Measurements from ENCODE around the gene TTC7B.

The TTC7B gene

GRCh38 chr14:90521084-90521929, 294.9 kb downstream of the TTC7B start:
- FAIRE-seq: no peak

- no peak for FAIRE-seq
These were observed 295.9 kb downstream of the TTC7B start for GRCh38 chr14:90520326-90520725.

- FAIRE-seq: no peak
These were observed 296.8 kb downstream of the TTC7B start for GRCh38 chr14:90519262-90519920.

GRCh38 chr14:90518941-90519256, 297.3 kb downstream of the TTC7B start:
- no peak for FAIRE-seq

GRCh38 chr14:90518069-90518940, 297.9 kb downstream of the TTC7B start:
- FAIRE-seq: no peak

- no peak for FAIRE-seq
These were observed 299.0 kb downstream of the TTC7B start for GRCh38 chr14:90517076-90517841.

DNA sequence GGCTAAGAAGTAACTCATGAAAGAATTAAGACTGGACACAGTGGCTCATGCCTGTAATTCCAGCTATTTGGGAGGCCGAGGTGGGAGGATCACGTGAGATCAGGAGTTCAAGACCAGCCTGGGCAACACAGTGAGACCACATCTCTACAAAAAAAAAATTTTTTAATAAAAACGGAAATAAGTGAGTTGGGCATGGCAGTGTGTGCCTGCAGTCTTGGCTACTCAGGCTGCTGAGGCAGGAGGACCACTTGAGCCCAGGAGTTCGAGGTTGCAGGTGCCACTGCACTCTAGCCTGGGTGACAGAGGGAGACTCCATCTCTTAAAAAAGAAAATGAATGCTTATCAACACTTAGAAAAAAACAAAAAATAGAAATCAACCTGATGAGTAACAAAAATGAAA, 301.7 kb downstream of the TTC7B start:
- no peak for FAIRE-seq

GRCh38 chr14:90514015-90514398, 302.2 kb downstream of the TTC7B start:
- no peak for FAIRE-seq

DNA sequence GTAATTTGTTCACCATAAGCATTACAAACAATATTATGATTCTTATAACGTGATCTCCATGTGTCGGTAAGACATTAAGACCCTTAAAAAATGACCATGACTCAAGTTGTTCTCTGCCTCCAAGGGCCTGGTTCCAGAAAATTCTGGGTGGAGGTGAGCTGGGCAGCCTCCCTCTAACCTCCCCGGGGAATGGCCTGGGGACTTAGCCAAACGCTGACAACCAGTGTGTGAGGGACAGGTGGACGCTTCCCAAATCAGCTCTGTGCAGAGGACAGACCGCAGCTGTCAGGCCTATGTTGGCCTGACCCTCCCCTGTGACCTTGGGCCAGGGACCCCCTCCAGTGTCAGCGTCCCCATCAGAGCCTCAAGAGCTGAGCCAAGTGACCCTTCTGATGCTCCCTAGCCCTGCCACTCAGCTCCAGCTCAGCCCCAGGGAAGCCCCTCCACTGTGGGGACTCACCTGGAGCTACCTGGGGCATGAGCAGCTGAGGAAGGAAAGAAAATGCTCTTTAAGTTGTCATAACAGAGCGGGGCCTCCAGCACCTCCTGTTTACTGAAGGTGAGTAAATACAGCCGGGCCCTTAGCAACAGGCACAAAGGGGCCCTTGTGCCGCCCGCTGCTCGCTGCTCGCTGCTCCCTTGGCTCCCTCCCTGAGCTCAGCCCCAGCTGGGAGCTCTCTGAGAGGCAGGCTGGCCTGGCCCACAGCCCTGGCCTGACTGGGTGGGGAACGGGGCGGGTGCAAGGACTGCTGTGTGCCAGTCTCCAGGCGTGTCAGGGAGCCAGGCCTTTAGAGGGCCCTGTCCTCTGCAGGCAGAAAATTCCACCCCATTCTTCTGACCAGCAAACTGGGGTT, 302.8 kb downstream of the TTC7B start:
- FAIRE-seq: no peak

GRCh38 chr14:90512329-90512991, 303.8 kb downstream of the TTC7B start:
- no peak for FAIRE-seq

DNA sequence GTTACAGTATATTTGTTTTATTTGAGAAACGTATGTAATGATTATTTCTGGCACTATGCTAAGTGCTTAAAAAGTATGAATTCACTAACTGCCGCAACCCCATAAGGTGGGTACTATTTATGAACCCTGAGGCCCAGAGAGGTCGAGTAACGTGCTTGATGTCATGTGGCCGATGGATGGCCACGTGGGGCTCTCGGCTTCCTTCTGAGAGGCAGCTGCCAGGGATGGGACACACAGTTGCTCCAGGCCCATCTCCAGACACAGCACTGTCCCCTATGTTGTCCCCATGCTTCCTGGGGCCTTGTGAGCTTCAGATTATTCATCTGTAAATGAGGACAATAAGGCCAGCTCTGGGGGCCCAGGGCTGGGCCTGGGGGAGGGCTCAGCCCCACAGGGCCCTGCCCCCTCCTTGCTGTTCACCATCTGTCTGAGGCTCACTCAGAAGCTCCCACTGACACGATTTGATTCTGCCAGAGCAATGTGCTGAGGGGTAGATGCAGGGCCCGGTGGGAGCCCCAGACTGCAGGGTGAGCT, 304.4 kb downstream of the TTC7B start:
- FAIRE-seq: no peak

GRCh38 chr14:90511252-90511651, 305.0 kb downstream of the TTC7B start:
- no peak for FAIRE-seq

- no peak for FAIRE-seq
These were observed 306.1 kb downstream of the TTC7B start for GRCh38 chr14:90510159-90510558.

GRCh38 chr14:90509403-90509802, 306.8 kb downstream of the TTC7B start:
- no peak for FAIRE-seq

DNA sequence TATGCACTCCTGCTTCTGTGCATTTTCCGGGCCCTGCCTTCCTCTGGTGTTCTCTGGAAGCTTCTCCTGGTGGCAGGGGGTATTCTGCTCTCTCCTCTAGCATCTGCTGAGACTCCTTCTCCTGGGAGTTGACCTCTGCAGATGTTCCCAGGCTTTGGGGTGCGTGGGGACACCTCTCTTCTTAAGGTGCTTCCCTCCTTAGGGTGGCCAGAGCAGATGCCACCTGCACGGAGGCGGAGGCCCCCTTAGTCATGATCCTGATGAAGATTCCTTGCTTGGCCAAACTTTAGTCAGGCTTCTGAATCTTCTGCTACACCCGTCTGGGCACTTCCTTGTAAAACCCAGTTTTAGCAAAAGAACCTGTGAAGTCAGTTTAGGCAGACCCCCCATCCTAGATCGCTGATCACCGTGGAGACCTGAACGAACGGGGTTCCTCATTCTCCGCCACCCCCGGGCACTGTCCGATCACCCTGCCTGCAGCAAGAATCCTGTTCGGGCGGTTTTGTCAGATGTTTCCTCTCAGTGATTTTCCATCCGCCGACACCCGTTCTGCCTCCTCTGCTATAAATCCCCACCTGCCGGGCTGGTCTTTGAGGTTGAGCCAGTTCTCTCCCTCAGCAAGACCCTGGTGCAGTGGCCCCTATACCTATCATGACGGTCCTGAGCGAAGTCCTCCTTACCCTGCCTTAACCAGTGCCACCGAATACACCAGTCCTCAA, 307.5 kb downstream of the TTC7B start:
- no peak for FAIRE-seq

DNA sequence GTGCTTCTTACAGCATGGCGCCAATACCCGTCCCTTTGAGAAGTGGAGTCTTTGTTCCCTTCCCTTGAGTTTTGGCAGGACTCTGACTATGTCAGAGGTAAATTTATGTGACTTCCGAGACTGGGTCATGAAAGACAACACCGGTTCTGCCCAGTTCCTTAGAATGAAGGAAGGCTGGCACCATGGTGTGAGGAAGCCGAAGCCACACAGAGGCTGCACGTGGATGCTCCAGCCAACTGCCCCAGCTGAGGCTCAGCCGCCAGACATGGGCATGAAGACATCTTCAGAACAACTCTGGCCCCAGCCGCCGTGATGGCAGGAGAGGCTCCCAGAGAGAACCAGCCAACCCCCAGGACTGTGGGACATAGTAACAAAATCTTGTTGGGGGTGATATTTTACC, 308.2 kb downstream of the TTC7B start:
- no peak for FAIRE-seq

- FAIRE-seq: no peak
These were observed 308.8 kb downstream of the TTC7B start for GRCh38 chr14:90507428-90507827.

DNA sequence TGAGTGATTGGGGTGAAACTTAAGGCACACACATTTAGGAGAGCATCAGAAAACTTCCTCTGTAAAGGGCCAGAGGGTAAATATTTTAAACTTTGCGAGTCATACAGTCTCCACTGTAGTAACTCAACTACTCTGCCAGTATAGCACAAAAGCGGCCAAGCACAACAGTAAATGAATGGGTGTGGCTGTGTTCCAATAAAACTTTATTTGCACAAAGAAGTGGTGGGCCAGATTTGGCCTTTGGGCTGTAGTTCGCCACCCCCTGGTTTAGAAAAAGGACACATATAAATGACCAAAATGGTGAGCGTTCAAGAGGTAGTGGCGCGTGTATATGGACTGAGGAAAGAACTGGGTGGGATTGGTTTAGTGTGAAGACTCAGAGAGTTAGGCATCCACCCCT, 309.5 kb downstream of the TTC7B start:
- no peak for FAIRE-seq

DNA sequence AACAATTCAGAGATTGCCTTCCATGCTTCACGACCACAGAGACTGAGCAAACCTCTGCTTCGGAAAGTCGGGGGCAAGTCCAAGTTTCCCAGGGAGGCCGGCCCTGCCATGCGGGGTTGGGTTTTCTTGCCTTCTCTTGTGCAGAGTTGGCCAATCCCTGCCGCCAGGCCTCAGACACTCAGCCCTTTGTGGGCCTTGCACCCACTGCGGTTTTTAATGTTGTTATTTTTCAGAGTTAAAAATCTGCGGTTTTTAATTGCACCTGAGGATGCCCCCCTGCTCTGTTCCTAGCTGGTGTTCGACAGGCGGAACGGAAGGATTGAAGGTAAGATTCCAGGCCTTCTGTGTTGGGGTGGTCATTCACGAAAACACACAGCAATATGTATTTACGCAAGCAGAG, 310.7 kb downstream of the TTC7B start:
- no peak for FAIRE-seq

DNA sequence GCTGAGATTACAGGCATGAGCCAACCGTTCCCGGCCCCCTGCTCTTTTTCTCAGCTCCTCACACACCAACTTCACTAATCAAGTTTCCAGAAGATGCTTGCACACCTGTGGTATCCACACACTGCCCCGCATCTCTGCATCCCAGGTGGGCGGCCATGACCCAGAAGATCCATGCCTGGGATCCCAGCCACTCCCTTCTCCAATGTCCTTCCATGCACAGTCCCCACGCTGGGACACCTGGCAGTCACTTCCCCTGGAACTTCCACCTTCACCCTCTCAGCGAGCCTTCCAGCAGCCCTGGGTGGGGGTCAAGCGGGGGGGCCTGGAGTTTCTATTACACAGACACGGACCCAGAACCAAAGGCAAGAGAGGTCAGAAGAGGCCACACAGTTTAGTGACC, 311.6 kb downstream of the TTC7B start:
- FAIRE-seq: no peak

All from colon (tissue), 2 donors.